Measurements from ENCODE around the gene ZNF669. TPM values are rescaled to one million over a fixed set of nuclear protein-coding genes. Genes with fewer than 3 reads are reported as not detected.

Gene ZNF669
- total RNA-seq, 1 experiment from 2014 or later = 19.5 TPM

GRCh38 chr1:247100676-247101279, 3.4 kb downstream of the ZNF669 start:
- Histone ChIP-seq H3K4me2 (ENCODE audit: insufficient read depth, insufficient read length, low read length) (no peak overlapping the region), H3K4ac (ENCODE audit: low read depth, low read length) (no peak overlapping the region), H3K56ac (ENCODE audit: insufficient read length, low read depth, low read length) (no peak overlapping the region), H4K5ac (ENCODE audit: insufficient read length, low read depth, low read length) (no peak overlapping the region), H3K27ac (ENCODE audit: insufficient read length, low read depth, low read length) (no peak overlapping the region), H4K8ac (replicated peaks; ENCODE audit: insufficient read length, low read depth, low read length) (no peak overlapping the region), H3K23me2 (ENCODE audit: insufficient read length, low read depth, low read length, poor library complexity, severe bottlenecking) (no peaks in the 10 kb centered on the region), H2BK12ac (ENCODE audit: insufficient read length, low read depth, low read length) (no peak overlapping the region), H3K9ac (ENCODE audit: extremely low read depth, insufficient read length, low read length) (no peak overlapping the region), H2BK20ac (ENCODE audit: low read depth, low read length, poor library complexity, severe bottlenecking) (no peak overlapping the region), H2BK120ac (ENCODE audit: low read depth, low read length, poor library complexity, severe bottlenecking) (no peak overlapping the region), H3K4me1 (ENCODE audit: insufficient read depth, low read length) (peaks cover 6% of the 10 kb centered on the region; the same call in 1 of the 2 replicates), H3K14ac (ENCODE audit: insufficient read depth, low read length) (no peak overlapping the region), H3K79me1 (ENCODE audit: insufficient read depth, low read depth, low read length, poor library complexity, severe bottlenecking) (no peaks in the 10 kb centered on the region), H2BK15ac (ENCODE audit: low read depth, low read length) (no peak overlapping the region), H2AFZ (ENCODE audit: low read length) (no peak overlapping the region), H3T11ph (ENCODE audit: low read length) (no peak overlapping the region), H3K79me2 (ENCODE audit: insufficient read depth, low read length) (peaks cover 10% of the 10 kb centered on the region; the same call in 1 of the 2 replicates), H3K9me3 (ENCODE audit: control insufficient read depth, low read depth, low read length) (peaks cover 4% of the 10 kb centered on the region), H3K18ac (ENCODE audit: insufficient read length, low read depth, low read length) (no peak overlapping the region), H3K23ac (ENCODE audit: insufficient read length, low read depth, low read length) (no peak overlapping the region), H4K91ac (ENCODE audit: insufficient read length, low read depth, low read length) (no peak overlapping the region), H3K27me3 (ENCODE audit: insufficient read depth, low read length) (no peaks in the 10 kb centered on the region), H4K20me1 (ENCODE audit: control insufficient read depth, insufficient read depth, insufficient read length) (no peaks in the 10 kb centered on the region), H2AK5ac (ENCODE audit: insufficient read length, low read length) (no peak overlapping the region), H2BK5ac (ENCODE audit: insufficient read length, low read length) (no peak overlapping the region)
- TF ChIP-seq CTCF (conservative IDR thresholded peaks at IDR 0.05) = no peak
- Mint-ChIP-seq H3K36me3 (ENCODE audit: insufficient read depth in 1 of 3, low read depth in 3 of 3) (peaks cover 26 to 52% (median 51%) of the 10 kb centered on the region in 3 experiments), H3K4me1 (peaks cover 14 to 17% of the 10 kb centered on the region in 2 experiments), H3K4me3 (no peak overlapping the region), H3K27me3 (ENCODE audit: low read depth) (no peaks in the 10 kb centered on the region), H3K27ac (no peak overlapping the region), H3K9me3 (peaks cover 12 to 21% of the 10 kb centered on the region in 2 experiments; a peak in 4 of 5 replicates)
- DNase-seq = no peak
- no CpG with 5 or more reads among the region's 9 CpGs for WGBS (ENCODE audit: extremely low coverage, insufficient read length, low lambda C conversion rate)

Measured in H9 (cell line).